ENCODE measurements around the gene HNRNPL. TPM values are rescaled to one million over a fixed set of nuclear protein-coding genes. Genes with fewer than 3 reads are reported as not detected.

HNRNPL gene
- total and polyA plus RNA-seq, 8 donors = 252 to 470 (median 429) TPM

DNA sequence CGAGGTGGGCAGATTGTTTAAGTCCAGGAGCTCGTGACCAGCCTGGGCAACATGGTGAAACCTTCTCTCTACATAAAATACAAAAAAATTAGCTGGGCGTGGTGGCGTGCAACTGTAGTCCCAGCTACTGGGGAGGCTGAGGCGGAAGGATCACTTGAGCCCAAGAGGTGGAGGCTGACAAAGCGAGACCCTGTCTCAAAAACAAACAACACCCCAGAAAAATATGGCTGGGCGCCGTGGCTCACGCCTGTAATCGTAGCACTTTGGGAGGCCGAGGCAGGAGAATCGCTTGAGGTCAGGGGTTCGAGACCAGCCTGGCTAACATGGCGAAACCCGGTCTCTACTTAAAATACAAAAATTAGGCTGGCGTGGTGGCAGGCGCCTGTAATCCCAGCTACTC lies 3.4 kb upstream of the HNRNPL start:
- Histone ChIP-seq H3K27ac (peak overlapping the region in 1 of 2 donors; percentile 100), H3K4me3 (peak overlapping the region; percentile 70 to 71), H3K27me3 (no peaks in the 10 kb centered on the region), H3K9me3 (no peaks in the 10 kb centered on the region), H3K36me3 (no peaks in the 10 kb centered on the region), H3K4me1 (peaks cover 8 to 24% of the 10 kb centered on the region in 2 donors)
- DNase-seq (no peak), ATAC-seq (no peak)
- TF ChIP-seq CTCF (IDR thresholded peaks at IDR 0.05) = no peak
- intact Hi-C loops (cut with DNase I) = no loop called here

GRCh38 chr19:38852231-38853044 lies 2.7 kb upstream of the HNRNPL start:
- TF ChIP-seq CTCF (IDR thresholded peaks at IDR 0.05) = no peak
- intact Hi-C loops (cut with DNase I) = no loop called here
- peak in 3 of 4 donors; percentile 33 to 83 (median 74) for DNase-seq

GRCh38 chr19:38851622-38852230 lies 1.9 kb upstream of the HNRNPL start:
- intact Hi-C loops (cut with DNase I) = no loop called here

More at GRCh38 chr19:38852231-38853044, 2.7 kb upstream of the HNRNPL start:
- no peaks in the 10 kb centered on the region for H3K9me3 ChIP-seq
- H3K36me3 ChIP-seq = peaks cover 0 to 5% of the 10 kb centered on the region in 2 donors
- peak overlapping the region; percentile 70 to 71 for H3K4me3 ChIP-seq
- no peaks in the 10 kb centered on the region for H3K27me3 ChIP-seq
- peaks cover 16 to 32% of the 10 kb centered on the region in 2 donors for H3K4me1 ChIP-seq
- ATAC-seq = no peak
- H3K27ac ChIP-seq = peak overlapping the region; percentile 99 to 100

DNA sequence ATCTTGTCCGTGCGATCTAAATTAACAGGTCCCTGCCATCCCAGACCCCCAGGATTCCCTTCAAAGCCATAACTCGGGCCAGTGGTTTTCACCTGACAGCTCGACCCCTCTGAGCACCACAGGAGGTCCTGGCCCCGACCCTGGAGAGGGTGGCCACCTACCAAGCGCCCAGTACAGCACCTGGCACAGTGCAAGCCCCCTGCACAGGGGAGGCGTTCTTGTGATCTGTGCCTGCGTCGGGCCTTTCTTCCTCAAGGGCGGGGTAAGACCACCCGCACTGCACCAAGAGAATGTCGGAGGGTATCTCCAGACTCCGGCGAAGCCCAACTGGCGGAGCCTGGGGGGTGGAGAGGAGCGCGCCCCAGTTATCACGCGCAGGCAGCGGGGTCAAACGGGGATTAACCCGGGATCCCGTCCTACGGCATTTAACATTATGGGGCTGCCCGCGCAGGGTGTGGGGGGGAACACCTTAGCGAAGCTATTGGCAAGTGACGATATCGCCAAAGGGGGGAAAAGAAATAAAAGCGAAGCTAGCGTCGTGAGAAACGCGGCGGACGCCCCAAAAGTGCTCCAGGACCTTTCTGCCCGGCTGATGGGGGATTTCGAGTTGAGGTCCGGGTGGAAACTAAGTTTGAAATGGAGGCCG lies 1.3 kb upstream of the HNRNPL start:
- TF ChIP-seq CTCF (IDR thresholded peaks at IDR 0.05) = no peak
- Histone ChIP-seq H3K4me1 (peaks cover 20 to 44% of the 10 kb centered on the region in 2 donors), H3K27ac (peak overlapping the region; percentile 99 to 100), H3K4me3 (peak overlapping the region; percentile 53 to 70), H3K36me3 (peaks cover 8 to 18% of the 10 kb centered on the region in 2 donors), H3K9me3 (no peaks in the 10 kb centered on the region), H3K27me3 (no peaks in the 10 kb centered on the region)
- ATAC-seq (no peak), DNase-seq (peak in 3 of 4 donors; percentile 41 to 83 (median 50))
- intact Hi-C loops (cut with DNase I) = no loop called here

More at GRCh38 chr19:38851622-38852230, 1.9 kb upstream of the HNRNPL start:
- Histone ChIP-seq H3K9me3 (no peaks in the 10 kb centered on the region), H3K27me3 (no peaks in the 10 kb centered on the region), H3K4me1 (peaks cover 20 to 39% of the 10 kb centered on the region in 2 donors), H3K4me3 (peak overlapping the region; percentile 70 to 71), H3K27ac (peak overlapping the region; percentile 99 to 100), H3K36me3 (peaks cover 4 to 12% of the 10 kb centered on the region in 2 donors)
- ATAC-seq (peak; percentile 62), DNase-seq (peak; percentile 94 to 98 (median 96))
- TF ChIP-seq CTCF (IDR thresholded peaks at IDR 0.05) = no peak
